SK-N-SH treated with all-trans-retinoic acid at 6 μM for 48 hours (cell line): Measurements from ENCODE around the gene CLEC3B.

ENCODE experiments used
- ATAC-seq: fragments of 200-7000 bp; cut with Tn5 transposase; 3 replicates; pipeline ENCODE4 v1.9.1; 2020; ENCODE audit warnings: mild to moderate bottlenecking, moderate library complexity
- ARNTL ChIP-seq: fragments of 450-650 bp; formaldehyde crosslinking; IDR thresholded peaks from 2 replicates; pipeline ENCODE4 v1.5.0; 2020; ENCODE audit warnings: low read depth, mild to moderate bottlenecking, moderate library complexity, borderline replicate concordance
- BACH2 ChIP-seq: fragments of 250-450 bp; sonication (Bioruptor Pico); IDR thresholded peaks from 2 replicates; pipeline ENCODE4 v1.9.0; 2021; ENCODE audit warnings: mild to moderate bottlenecking, borderline replicate concordance
- CSDC2 ChIP-seq: fragments of 250-450 bp; sonication (Bioruptor Pico); IDR thresholded peaks from 2 replicates; pipeline ENCODE4 v1.5.0; 2020; ENCODE audit warnings: mild to moderate bottlenecking, moderate library complexity
- ESRRG ChIP-seq: fragments of 250-450 bp; sonication (Bioruptor Pico); IDR thresholded peaks from 2 replicates; pipeline ENCODE4 v1.6.1; 2021; ENCODE audit warnings: mild to moderate bottlenecking
- GLIS3 ChIP-seq: fragments of 250-450 bp; sonication (Bioruptor Pico); IDR thresholded peaks from 2 replicates; pipeline ENCODE4 v1.5.0; 2020; ENCODE audit warnings: mild to moderate bottlenecking, moderate library complexity
- ISL1 ChIP-seq: fragments of 250-450 bp; sonication (Bioruptor Pico); IDR thresholded peaks from 2 replicates; pipeline ENCODE4 v2.1.2; 2022; ENCODE audit warnings: mild to moderate bottlenecking, moderate library complexity
- OSR1 ChIP-seq: fragments of 250-450 bp; sonication (Bioruptor Pico); IDR thresholded peaks from 2 replicates; pipeline ENCODE4 v1.8.0; 2022; ENCODE audit warnings: moderate library complexity, mild to moderate bottlenecking, inconsistent platforms
- PPARA ChIP-seq: fragments of 250-450 bp; sonication (Bioruptor Pico); IDR thresholded peaks from 2 replicates; pipeline ENCODE4 v1.5.0; 2020; ENCODE audit warnings: mild to moderate bottlenecking, borderline replicate concordance
- RARB ChIP-seq: fragments of 250-450 bp; sonication (Bioruptor Pico); IDR thresholded peaks from 2 replicates; pipeline ENCODE4 v1.8.0; 2021; ENCODE audit warnings: mild to moderate bottlenecking, moderate library complexity
- SNAI2 ChIP-seq: fragments of 250-450 bp; sonication (Bioruptor Pico); IDR thresholded peaks from 2 replicates; pipeline ENCODE4 v1.5.0; 2020; ENCODE audit warnings: mild to moderate bottlenecking, moderate library complexity
- TCF4 ChIP-seq: fragments of 250-450 bp; sonication (Bioruptor Pico); IDR thresholded peaks from 2 replicates; pipeline ENCODE4 v1.8.0; 2021; ENCODE audit warnings: mild to moderate bottlenecking, moderate library complexity, borderline replicate concordance
- TOX ChIP-seq: fragments of 250-450 bp; sonication (Bioruptor Pico); IDR thresholded peaks from 2 replicates; pipeline ENCODE4 v1.8.0; 2021; ENCODE audit warnings: mild to moderate bottlenecking, moderate library complexity, borderline replicate concordance
- ZC3H10 ChIP-seq: fragments of 250-450 bp; sonication (Bioruptor Pico); IDR thresholded peaks from 2 replicates; pipeline ENCODE4 v1.5.1; 2021; ENCODE audit warnings: mild to moderate bottlenecking, moderate library complexity
- ZFP3 ChIP-seq: fragments of 250-450 bp; sonication (Bioruptor Pico); IDR thresholded peaks from 2 replicates; pipeline ENCODE4 v1.5.0; 2020; ENCODE audit warnings: mild to moderate bottlenecking, moderate library complexity
- ZFP30 ChIP-seq: fragments of 450-650 bp; formaldehyde crosslinking; IDR thresholded peaks from 2 replicates; pipeline ENCODE4 v1.5.0; 2022; ENCODE audit warnings: mild to moderate bottlenecking, moderate library complexity
- ZNF565 ChIP-seq: fragments of 450-650 bp; formaldehyde crosslinking; conservative IDR thresholded peaks from 2 replicates; pipeline ENCODE4 v1.5.0; 2020; ENCODE audit warnings: low read depth, mild to moderate bottlenecking, moderate library complexity
- ZNF70 ChIP-seq: fragments of 450-650 bp; formaldehyde crosslinking; IDR thresholded peaks from 2 replicates; pipeline ENCODE4 v1.5.0; 2020; ENCODE audit warnings: mild to moderate bottlenecking, moderate library complexity
- ZNF8 ChIP-seq: fragments of 450-650 bp; formaldehyde crosslinking; IDR thresholded peaks from 2 replicates; pipeline ENCODE4 v1.5.0; 2020; ENCODE audit warnings: mild to moderate bottlenecking, moderate library complexity
- TF ChIP-seq, protein P1 (sequence below): fragments of 250-450 bp; sonication (Bioruptor Pico); IDR thresholded peaks from 2 replicates; pipeline ENCODE4 v1.8.0; 2020; ENCODE audit warnings: mild to moderate bottlenecking, moderate library complexity, borderline replicate concordance
- TF ChIP-seq, protein P2 (sequence below): fragments of 250-450 bp; sonication (Bioruptor Pico); IDR thresholded peaks from 2 replicates; pipeline ENCODE4 v1.8.0; 2021; ENCODE audit warnings: low read depth, mild to moderate bottlenecking, moderate library complexity, borderline replicate concordance
- TF ChIP-seq, protein P3 (sequence below): fragments of 250-450 bp; sonication (Bioruptor Pico); IDR thresholded peaks from 2 replicates; pipeline ENCODE4 v1.5.1; 2020; ENCODE audit warnings: low read depth, mild to moderate bottlenecking, moderate library complexity
- TF ChIP-seq, protein P4 (sequence below): fragments of 250-450 bp; sonication (Bioruptor Pico); IDR thresholded peaks from 2 replicates; pipeline ENCODE4 v1.5.1; 2021; ENCODE audit warnings: mild to moderate bottlenecking, moderate library complexity
- TF ChIP-seq, protein P5 (sequence below): fragments of 250-450 bp; sonication (Bioruptor Pico); IDR thresholded peaks from 2 replicates; pipeline ENCODE4 v1.5.0; 2020; ENCODE audit warnings: mild to moderate bottlenecking, moderate library complexity

The CLEC3B gene

DNA sequence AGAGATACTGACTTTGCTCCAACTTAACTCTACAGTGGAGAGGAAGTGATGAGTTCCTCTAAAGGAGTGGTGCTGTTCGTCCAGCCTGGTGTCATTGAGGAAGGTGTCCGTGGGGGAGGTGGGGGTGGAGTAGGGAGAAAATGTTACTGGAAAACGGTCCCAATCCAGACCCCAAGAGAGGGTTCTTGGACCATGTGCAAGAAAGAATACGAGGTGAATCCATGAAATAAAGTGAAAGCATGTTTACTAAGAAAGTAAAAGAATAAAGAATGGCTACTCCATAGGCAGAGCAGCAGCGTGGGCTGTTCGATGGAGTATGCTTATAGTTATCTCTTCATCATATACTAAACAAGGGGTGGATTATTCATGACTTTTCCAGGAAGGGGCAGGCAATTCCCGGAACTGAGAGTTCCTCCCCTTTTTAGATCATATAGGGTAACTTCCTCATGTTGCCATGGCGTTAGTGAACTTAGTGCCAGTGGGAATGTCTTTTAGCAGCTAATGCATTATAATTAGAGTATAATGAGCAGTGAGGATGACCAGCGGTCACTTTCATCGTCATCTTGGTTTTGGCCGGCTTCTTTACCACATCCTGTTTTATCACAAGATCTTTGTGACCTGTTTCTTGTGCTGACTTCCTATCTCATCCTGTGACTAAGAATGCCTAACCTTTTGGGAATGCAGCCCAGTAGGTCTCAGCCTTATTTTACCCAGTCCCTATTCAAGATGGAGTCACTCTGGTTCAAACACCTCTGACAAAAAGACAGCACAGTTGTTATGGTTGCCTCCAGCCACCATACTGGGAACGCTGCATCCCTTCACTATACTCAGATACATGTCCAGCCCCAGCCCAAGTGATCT, 38.6 kb downstream of the CLEC3B start:
- ATAC-seq: peak; percentile 83

DNA sequence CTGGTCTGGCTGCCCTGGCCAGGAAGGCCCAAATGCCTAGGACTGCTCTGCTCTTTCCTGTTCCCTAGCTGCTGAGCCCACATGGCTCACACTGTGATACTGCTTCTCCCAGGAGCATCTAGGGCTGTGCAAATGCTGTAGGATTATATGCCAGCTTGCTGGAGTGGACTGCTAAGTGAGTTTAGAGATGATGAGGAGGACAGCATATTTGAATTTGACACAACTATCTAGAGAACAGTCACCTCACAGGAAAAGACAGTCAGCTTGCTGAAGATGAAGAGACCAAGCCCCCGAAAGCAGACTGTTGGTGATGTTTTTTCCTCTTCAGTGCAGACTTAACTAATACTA, 39.2 kb downstream of the CLEC3B start:
- ATAC-seq: peak; percentile 18; the same call in 2 of the 3 replicates
- TF ChIP-seq, protein P1, sequence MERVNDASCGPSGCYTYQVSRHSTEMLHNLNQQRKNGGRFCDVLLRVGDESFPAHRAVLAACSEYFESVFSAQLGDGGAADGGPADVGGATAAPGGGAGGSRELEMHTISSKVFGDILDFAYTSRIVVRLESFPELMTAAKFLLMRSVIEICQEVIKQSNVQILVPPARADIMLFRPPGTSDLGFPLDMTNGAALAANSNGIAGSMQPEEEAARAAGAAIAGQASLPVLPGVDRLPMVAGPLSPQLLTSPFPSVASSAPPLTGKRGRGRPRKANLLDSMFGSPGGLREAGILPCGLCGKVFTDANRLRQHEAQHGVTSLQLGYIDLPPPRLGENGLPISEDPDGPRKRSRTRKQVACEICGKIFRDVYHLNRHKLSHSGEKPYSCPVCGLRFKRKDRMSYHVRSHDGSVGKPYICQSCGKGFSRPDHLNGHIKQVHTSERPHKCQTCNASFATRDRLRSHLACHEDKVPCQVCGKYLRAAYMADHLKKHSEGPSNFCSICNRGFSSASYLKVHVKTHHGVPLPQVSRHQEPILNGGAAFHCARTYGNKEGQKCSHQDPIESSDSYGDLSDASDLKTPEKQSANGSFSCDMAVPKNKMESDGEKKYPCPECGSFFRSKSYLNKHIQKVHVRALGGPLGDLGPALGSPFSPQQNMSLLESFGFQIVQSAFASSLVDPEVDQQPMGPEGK (CRISPR knock-in tag): no peak
- no peak for TF ChIP-seq GLIS3 (CRISPR knock-in tag)
- TF ChIP-seq SNAI2: no peak
- no peak for TF ChIP-seq OSR1 (CRISPR knock-in tag)
- TF ChIP-seq ZNF8 (CRISPR knock-in tag): no peak
- TF ChIP-seq CSDC2 (CRISPR knock-in tag): no peak
- TF ChIP-seq, protein P2, sequence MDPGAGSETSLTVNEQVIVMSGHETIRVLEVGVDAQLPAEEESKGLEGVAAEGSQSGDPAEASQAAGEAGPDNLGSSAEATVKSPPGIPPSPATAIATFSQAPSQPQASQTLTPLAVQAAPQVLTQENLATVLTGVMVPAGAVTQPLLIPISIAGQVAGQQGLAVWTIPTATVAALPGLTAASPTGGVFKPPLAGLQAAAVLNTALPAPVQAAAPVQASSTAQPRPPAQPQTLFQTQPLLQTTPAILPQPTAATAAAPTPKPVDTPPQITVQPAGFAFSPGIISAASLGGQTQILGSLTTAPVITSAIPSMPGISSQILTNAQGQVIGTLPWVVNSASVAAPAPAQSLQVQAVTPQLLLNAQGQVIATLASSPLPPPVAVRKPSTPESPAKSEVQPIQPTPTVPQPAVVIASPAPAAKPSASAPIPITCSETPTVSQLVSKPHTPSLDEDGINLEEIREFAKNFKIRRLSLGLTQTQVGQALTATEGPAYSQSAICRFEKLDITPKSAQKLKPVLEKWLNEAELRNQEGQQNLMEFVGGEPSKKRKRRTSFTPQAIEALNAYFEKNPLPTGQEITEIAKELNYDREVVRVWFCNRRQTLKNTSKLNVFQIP (CRISPR knock-in tag): no peak
- TF ChIP-seq ISL1 (CRISPR knock-in tag): no peak
- no peak for TF ChIP-seq ZNF565 (CRISPR knock-in tag)
- TF ChIP-seq, protein P3, sequence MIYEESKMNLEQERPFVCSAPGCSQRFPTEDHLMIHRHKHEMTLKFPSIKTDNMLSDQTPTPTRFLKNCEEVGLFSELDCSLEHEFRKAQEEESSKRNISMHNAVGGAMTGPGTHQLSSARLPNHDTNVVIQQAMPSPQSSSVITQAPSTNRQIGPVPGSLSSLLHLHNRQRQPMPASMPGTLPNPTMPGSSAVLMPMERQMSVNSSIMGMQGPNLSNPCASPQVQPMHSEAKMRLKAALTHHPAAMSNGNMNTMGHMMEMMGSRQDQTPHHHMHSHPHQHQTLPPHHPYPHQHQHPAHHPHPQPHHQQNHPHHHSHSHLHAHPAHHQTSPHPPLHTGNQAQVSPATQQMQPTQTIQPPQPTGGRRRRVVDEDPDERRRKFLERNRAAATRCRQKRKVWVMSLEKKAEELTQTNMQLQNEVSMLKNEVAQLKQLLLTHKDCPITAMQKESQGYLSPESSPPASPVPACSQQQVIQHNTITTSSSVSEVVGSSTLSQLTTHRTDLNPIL (CRISPR knock-in tag): no peak

More for the DNA sequence above, 38.6 kb downstream of the CLEC3B start:
- TF ChIP-seq ZFP3 (CRISPR knock-in tag): peak; percentile 99
- TF ChIP-seq, protein P1 (CRISPR knock-in tag): peak; percentile 100
- peak; percentile 99 for TF ChIP-seq TOX
- TF ChIP-seq GLIS3 (CRISPR knock-in tag): peak; percentile 99
- TF ChIP-seq PPARA: no peak
- TF ChIP-seq ZNF565 (CRISPR knock-in tag): peak; percentile 97
- peak; percentile 96 for TF ChIP-seq ZNF8 (CRISPR knock-in tag)
- TF ChIP-seq ESRRG (CRISPR knock-in tag): no peak; the same call in 1 of the 2 replicates
- peak; percentile 100 for TF ChIP-seq OSR1 (CRISPR knock-in tag)
- TF ChIP-seq, protein P4, sequence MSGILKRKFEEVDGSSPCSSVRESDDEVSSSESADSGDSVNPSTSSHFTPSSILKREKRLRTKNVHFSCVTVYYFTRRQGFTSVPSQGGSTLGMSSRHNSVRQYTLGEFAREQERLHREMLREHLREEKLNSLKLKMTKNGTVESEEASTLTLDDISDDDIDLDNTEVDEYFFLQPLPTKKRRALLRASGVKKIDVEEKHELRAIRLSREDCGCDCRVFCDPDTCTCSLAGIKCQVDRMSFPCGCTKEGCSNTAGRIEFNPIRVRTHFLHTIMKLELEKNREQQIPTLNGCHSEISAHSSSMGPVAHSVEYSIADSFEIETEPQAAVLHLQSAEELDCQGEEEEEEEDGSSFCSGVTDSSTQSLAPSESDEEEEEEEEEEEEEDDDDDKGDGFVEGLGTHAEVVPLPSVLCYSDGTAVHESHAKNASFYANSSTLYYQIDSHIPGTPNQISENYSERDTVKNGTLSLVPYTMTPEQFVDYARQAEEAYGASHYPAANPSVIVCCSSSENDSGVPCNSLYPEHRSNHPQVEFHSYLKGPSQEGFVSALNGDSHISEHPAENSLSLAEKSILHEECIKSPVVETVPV (CRISPR knock-in tag): peak; percentile 99
- TF ChIP-seq SNAI2: peak; percentile 100
- TF ChIP-seq ISL1 (CRISPR knock-in tag): peak; percentile 98
- TF ChIP-seq RARB: peak; percentile 99
- TF ChIP-seq, protein P2 (CRISPR knock-in tag): peak; percentile 100
- peak; percentile 76; the same call in 1 of the 2 replicates for TF ChIP-seq ARNTL (CRISPR knock-in tag)
- TF ChIP-seq, protein P3 (CRISPR knock-in tag): peak; percentile 97
- TF ChIP-seq, protein P5, sequence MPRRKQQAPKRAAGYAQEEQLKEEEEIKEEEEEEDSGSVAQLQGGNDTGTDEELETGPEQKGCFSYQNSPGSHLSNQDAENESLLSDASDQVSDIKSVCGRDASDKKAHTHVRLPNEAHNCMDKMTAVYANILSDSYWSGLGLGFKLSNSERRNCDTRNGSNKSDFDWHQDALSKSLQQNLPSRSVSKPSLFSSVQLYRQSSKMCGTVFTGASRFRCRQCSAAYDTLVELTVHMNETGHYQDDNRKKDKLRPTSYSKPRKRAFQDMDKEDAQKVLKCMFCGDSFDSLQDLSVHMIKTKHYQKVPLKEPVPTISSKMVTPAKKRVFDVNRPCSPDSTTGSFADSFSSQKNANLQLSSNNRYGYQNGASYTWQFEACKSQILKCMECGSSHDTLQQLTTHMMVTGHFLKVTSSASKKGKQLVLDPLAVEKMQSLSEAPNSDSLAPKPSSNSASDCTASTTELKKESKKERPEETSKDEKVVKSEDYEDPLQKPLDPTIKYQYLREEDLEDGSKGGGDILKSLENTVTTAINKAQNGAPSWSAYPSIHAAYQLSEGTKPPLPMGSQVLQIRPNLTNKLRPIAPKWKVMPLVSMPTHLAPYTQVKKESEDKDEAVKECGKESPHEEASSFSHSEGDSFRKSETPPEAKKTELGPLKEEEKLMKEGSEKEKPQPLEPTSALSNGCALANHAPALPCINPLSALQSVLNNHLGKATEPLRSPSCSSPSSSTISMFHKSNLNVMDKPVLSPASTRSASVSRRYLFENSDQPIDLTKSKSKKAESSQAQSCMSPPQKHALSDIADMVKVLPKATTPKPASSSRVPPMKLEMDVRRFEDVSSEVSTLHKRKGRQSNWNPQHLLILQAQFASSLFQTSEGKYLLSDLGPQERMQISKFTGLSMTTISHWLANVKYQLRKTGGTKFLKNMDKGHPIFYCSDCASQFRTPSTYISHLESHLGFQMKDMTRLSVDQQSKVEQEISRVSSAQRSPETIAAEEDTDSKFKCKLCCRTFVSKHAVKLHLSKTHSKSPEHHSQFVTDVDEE (CRISPR knock-in tag): peak; percentile 96
- TF ChIP-seq ZC3H10 (CRISPR knock-in tag): peak; percentile 100
- TF ChIP-seq ZFP30 (CRISPR knock-in tag): peak; percentile 79
- TF ChIP-seq ZNF70 (CRISPR knock-in tag): no peak
- peak; percentile 90 for TF ChIP-seq TCF4 (CRISPR knock-in tag)
- TF ChIP-seq CSDC2 (CRISPR knock-in tag): peak; percentile 100
- TF ChIP-seq BACH2 (CRISPR knock-in tag): peak; percentile 96
